HG03196 (cell line): Measurements from ENCODE around the gene OTUB1.

ENCODE experiments used
- ATAC-seq: cut with Tn5 transposase; IDR thresholded peaks from one replicate; pipeline ENCODE4 v1.9.1; 2021; ENCODE audit not compliant: unreplicated experiment

OTUB1 gene

DNA sequence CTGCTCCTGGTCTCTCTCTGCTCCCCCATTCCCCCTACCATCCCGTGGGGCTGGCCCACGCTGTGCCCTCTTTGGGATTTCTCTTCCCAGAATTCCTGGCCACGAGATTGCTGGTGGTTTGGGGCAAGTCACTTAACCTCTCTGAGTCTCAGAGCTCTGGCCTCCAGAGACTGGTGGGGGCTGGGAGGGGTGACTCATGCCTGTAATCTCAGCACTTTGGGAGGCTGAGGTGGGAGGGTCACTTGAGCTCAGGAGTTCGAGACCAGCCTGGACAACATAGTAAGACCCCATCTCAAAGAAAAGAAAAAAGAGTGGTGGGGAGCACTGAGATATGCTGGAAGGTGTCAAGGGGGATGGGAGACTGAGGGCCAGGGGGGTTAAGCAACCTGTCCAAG, 18.3 kb downstream of the OTUB1 start:
- ATAC-seq: no peak

DNA sequence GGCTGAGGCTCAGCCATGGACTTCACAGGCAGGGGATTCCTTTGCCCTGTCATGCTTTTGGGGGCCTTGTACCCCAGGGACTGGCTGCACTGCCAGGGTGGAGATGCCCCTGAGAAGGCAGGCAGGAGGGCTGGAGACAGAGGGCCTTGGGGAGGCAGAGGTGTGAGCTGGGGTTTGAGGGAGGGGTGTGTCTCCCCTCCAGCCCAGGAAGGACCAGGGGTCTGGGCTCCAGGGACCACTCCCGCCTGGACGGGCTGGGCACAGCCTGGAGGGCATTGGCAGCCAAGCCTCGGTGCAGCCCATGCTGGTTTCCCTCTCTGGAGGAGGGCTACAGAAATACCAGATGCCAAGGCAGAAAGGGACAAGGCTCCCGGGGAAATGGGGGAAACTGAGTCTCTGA, 19.5 kb downstream of the OTUB1 start:
- no peak for ATAC-seq

DNA sequence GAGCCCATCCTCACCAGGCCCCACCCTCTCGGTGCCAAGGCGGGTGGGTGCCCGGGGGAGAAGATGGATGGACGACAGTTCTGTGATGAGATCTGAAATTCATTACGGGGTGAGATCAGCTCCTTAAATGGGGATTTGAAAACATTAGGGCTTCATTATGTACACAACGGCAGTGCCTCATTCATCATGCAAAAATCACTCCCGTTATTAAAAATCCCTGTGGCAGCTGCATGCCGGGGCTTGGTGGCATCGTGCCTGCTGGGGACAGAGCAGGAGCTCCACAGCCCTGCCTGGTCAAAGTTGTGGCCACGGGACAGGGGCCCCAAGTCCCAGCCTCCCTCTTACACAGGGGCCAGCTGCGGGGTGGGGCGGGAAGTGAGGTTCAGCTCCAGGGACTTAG, 20.2 kb downstream of the OTUB1 start:
- no peak for ATAC-seq

- no peak for ATAC-seq
Observed at GRCh38 chr11:64007160-64007628, 21.0 kb downstream of the OTUB1 start.

DNA sequence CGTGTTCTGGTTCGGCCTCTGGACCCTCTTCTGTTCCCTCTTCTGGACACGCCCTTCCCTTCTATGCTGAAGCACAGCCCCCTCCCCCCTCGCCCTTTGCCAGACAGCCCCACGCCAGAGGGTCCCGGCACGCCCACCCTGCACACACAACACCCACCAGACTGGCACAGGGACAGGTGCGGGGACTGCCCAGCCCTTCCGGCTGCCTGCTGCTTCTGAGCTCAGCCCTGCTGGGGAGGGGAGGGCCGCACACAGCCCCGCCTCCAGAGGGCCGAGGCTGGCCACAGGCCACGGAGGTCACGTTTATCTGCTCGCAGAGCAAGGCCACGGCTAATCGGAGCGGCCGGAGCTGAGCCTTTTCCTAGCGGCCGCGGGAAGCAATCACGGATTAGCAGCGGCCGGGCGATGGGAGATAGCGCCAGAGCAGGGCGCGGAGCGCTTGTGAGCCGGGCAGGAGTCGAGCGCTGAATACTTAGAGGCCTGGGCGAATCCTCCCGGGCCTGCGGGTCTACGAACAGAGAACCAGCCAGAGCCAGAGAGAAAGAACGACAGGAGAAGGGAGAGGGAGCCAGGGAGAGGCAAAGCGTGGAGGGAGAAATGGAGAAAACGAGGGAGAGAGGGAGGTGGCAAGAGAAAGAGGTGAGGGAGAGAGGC, 21.5 kb downstream of the OTUB1 start:
- no peak for ATAC-seq

DNA sequence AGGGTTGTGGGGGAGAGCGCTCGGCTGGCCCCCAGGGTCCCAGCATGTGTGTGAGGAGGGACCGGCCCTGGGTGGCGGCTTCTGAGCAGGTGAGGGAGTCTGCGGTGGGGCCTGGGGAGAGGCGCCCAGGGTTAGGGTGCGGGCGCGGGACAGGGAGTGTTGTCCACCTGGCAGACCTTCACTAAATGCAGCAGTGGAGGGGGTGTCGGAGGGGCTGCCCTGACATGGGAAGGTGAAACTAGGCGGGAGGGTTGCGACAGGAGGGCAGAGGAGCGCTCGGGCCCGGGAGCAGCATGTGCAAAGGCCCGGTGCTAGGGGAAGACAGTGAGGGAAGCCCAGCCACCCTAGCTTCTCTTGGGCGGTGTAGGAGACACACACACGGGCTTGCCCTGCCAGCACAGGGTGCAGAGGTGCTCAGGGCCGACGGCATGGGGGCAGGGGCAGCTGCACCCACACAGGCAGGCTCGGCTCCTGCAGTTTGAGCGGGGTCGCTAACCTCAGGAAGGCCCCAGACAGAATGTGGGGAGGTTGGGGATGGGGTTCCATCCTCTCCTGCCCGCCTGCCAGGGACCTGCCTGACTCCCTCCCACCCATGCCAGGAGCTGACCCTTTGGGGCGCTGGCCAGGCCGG, 22.2 kb downstream of the OTUB1 start:
- ATAC-seq: no peak

DNA sequence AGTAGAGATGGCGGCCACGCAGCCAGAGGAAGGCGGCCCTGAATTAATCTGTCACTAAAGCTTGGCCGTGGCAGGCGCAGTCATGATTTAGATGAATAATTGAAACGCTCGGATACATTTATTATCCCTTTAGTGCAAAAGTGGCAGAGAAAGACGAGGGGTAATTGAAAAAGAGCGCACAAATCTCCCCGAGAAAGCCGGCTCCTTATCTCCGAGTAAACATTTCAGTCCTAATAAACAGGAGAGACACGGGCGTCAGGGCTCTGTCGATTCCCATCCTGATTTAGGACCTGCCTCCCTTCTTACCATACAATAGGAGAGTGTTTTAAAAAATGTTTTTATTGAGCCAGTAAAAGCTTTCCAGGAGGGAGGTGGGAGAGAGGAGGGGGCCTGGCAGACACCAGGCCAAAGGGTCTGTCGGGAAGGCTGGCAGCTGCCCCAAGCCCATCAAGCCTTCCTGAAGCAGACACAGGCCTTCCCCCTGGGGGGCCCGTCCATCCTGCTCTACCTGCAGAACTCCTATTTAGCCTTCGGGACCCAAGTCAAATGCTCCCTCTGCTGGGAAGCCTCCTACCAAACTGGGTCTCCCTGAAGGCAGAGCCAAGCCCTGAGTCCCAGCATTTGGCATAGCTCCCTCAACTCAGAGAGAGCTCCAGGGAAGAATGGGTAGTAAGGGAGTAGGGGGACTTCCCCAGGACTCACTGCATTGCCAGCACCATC, 22.8 kb downstream of the OTUB1 start:
- no peak for ATAC-seq

GRCh38 chr11:64009710-64010109, 23.5 kb downstream of the OTUB1 start:
- ATAC-seq: no peak

- ATAC-seq: no peak
Observed at GRCh38 chr11:64010783-64011182, 24.5 kb downstream of the OTUB1 start.

- ATAC-seq: no peak
Observed at GRCh38 chr11:64011371-64011770, 25.1 kb downstream of the OTUB1 start.

DNA sequence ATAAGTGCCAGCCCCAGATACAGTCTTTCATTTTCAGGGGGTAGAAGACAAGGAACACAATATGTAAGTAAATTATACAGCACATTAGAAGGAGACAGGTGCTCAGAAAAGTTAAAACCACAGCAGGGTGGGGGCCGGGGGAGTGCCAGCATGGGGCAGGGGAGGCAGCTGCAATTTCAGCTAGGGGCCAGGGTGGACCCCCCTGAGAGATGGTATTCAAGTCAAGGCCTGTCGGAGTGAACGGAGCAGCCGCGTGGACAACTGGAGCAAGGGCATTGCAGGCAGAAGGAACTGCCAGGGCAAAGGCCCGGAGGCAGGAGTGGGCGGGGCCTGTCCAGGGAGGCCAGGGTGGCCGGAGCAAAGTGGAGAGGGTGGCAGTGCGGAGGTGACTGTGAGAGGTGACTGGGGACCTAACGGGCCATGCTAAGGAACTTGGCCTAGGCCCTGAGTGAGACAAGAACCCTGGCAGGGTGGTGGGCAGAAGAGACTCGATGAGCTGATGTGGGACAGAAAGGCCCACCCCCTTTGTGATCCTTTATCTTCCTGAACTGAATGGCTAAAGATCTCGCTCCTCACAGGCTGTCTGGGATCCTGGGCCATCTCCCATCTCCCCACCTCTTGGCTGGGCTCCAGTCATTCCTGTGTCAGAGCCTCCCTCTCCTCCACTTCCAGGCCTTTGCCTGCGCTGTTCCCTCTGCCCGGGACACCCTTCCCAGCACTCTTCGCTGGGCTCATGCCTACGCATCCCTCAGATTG, 27.1 kb downstream of the OTUB1 start:
- no peak for ATAC-seq

DNA sequence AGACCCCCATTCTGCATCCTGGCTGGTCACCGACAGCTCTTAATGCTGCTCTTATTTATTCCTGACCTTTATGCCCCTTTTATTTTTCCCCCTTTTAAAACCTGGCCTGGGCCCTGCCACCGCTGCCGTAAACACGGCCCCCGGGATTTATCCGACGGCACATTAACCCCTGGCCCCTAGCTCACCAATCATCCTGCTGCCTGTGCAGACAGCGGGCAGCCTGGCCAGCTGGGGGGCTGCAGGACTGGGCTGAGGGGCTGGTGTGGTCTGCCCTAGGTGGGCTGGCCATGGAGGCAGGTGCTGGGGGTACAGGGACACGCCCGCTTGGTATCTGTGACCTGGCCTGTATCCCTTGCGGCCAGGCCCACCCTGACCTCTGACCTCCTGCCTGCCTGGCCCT, 28.1 kb downstream of the OTUB1 start:
- no peak for ATAC-seq

- no peak for ATAC-seq
Observed at GRCh38 chr11:64015510-64015909, 29.3 kb downstream of the OTUB1 start.

GRCh38 chr11:64015935-64016845, 30.0 kb downstream of the OTUB1 start:
- no peak for ATAC-seq

- no peak for ATAC-seq
Observed at GRCh38 chr11:64017945-64018224, 31.6 kb downstream of the OTUB1 start.

DNA sequence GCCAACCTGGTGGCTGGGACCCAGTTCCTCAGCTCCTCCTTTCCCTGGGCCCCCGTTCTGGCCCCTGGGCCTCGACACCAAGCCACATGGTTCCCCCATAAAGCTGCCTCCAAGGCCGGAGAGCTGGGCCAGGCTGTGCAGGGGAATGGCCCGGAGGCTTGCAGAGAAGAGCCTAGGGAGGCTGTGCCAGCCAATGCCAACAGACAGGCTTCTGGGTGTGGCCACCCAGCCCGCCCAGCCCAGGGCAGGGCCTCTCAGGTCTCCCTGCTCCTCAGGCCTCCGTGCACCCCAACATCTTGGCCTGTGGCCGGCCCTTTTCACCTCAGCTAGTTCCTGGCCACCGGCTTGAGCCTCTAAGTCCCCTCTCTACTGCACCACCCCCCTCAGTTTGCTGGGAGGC, 32.1 kb downstream of the OTUB1 start:
- no peak for ATAC-seq

GRCh38 chr11:64019106-64020037, 33.1 kb downstream of the OTUB1 start:
- ATAC-seq: no peak

GRCh38 chr11:64020976-64021756, 34.9 kb downstream of the OTUB1 start:
- ATAC-seq: no peak

DNA sequence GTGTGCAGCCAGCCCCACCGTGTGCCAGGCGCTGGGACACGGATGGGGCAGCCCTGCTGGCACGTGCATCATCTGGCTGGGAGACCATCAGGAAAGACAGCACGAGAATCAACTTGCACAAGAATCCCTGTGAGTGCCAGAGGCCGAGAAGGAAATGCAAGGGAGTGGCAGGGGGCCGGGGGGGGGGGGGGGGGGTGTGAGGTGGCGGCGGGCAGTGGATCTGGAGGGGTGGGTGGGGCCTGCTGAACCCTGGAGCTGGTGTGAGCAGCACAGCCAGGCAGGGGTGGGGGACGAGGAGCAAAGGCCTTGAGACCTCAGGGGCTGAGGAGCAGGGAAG, 35.5 kb downstream of the OTUB1 start:
- no peak for ATAC-seq
